ENCODE measurements around the gene ZNF618.

- TF ChIP-seq CTCF (IDR thresholded peaks at IDR 0.05) (no peak), POLR2A (IDR thresholded peaks at IDR 0.05) (no peak)
Observed at GRCh38 chr9:113879318-113879717, 3.2 kb downstream of the ZNF618 start.

Measured in esophagus squamous epithelium (tissue), 4 donors.